DMS 273 treated with DMSO at 0.1 percent for 48 hours (cell line): ENCODE results near the gene BTN3A1.
A peak's percentile ranks its signal among the peaks of the same experiment; 100 is the strongest.
"Not testable (repeated sequence)": the region's sequence is repeated elsewhere in the genome, so short reads cannot be mapped to it uniquely, and the experiment has no call there.

Source experiments
- DNase-seq: peaks from one replicate; lab custom pipeline; 2025; lab: John Stamatoyannopoulos, UW

The BTN3A1 gene

DNA sequence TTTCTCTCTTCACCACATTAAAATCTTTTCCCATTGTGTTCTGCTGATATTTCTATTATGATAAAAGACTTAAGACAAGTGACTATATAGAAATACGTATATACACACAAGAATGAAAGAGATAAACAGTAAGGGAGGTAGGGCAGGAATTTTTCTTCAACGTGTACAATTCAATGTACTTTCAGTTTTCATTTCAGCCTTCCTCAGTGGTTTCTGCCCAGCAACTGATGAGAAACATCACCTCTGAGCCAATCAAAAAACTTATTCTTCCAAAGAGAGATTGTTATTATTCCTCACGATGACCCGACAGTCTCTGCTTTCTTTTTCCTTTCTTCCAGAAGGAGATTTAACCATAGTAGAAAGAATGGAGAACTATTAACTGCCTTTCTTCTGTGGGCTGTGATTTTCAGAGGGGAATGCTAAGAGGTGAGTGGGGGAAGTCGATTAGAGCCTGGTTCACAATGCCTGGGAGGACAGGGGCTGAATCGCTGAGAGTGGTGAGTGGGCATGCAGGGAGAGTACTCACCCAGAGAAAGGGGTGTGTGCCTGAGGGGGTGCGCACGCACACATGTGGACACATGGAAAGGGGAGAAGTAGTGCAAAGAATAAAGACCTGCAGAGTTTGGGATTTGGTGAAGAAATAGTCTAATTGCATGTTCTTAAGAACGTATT is at the start of gene BTN3A1:
TSS of gene BTN3A1 (plus strand) at position 289 of the 672 bp plus-strand sequence. CDS start 3,289 bp downstream, outside the sequence.
- DNase-seq = peak; percentile 66

DNA sequence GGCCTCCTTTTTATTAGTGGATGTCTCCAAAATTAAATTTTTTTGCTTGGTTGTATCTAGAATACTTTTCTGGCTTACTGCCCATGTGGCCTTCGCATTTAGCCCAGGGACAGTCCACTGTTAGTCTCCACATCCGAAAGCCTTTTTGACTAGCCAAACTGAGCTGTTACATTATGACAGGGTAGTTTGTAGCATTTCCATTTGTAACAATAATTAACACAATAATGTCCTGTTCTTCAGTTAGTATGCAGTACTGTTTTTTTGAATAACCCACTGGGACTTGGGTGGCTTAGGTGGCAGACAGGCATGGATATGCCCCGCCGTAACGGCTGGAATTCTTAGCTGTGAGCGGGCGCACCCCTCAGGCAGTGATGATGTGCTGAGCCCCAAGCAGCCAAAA is 49.8 kb upstream of the BTN3A1 start:
- no peak for DNase-seq

DNA sequence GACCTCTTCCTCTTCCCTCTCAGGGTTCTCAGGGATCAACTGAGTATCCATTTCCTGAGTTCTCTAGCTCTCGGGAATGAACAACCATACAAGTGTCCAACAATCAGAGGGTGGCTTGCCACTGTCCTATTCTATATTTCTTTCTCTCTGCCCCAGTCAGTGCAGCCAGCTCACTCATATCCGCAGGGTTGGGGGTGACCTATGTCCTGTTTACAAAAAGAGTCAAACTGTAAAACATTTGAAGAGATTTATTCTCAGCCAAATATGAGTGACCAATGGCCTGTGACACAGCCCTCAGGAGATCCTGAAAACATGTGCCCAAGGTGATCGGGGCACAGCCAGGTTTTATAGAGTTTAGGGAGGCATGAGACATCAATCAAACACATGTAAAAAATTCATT is 47.9 kb upstream of the BTN3A1 start:
- DNase-seq = no peak

DNA sequence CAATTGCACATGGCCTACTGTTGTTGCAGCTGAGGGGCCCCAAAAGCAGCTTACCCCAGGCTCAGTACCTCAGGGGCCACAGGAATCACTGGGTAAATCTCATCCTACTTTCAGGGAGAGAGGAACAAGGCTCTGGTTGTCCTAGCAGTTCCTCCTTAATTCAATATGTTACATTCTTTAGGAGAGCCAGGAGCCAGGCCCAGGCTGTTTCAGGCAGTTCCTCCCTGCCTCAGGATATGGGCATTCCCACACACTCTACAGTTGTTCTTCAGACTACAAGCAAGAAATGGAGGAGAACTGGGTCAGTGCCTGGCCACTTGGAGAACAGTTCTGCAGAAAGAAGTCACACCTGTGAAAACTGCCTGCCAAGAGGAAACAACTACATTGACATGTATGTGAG is 46.7 kb upstream of the BTN3A1 start:
- no peak for DNase-seq

DNA sequence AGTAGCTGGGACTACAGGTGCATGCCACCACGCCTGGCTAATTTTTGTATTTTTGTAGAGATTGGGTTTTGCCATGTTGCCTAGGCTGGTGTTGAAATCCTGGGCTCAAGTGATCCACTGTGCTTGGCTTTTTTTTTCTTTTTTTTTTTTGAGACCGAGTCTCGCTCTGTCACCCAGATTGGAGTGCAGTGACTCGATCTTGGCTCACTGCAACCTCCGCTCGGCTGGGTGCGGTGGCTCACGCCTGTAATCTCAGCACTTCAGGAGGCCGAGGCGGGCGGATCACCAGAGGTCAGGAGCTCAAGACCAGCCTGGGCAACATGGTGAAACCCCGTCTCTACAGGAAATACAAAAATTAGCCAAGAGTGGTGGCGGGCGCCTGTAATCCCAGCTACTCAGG is 44.5 kb upstream of the BTN3A1 start:
- DNase-seq = not testable (repeated sequence)

DNA sequence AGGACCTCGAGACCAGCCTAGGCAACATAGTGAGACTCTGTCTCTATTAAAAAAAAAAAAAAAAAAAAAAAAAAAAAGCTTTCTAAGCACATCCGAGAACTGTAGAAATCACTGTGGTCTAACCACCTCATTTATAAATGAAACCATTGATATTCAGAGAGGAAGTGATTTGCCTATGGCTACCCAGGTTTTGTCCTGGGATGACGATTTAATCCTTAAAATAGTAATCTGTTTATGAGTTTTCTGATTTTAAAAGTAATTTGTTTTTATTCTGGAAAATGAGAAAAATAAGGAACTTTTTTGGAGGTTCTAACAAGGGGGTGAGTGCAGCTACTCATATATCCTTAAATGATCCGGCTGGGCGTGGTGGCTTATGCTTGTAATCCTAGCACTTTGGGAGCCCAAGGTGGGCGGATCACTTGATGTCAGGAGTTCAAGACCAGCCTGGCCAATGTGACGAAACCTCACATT is 43.5 kb upstream of the BTN3A1 start:
- no peak for DNase-seq

DNA sequence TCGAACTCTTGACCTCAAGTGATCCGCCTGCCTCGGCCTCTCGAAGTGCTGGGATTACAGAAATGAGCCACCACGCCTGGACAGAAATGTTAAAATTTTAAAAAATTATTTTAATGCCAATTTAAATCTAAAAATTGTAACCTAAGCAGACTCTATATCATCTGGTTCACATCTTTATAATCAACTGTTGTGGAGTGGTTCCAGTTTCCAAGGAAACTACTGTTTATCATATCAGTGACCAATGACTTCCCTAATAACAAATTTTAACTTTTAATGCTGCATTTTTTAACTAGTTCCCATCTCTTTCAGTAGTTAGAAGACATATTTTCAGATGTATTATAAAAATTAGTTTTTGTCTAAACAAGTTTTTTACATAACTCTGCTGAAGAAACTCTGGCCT is 42.3 kb upstream of the BTN3A1 start:
- no peak for DNase-seq

DNA sequence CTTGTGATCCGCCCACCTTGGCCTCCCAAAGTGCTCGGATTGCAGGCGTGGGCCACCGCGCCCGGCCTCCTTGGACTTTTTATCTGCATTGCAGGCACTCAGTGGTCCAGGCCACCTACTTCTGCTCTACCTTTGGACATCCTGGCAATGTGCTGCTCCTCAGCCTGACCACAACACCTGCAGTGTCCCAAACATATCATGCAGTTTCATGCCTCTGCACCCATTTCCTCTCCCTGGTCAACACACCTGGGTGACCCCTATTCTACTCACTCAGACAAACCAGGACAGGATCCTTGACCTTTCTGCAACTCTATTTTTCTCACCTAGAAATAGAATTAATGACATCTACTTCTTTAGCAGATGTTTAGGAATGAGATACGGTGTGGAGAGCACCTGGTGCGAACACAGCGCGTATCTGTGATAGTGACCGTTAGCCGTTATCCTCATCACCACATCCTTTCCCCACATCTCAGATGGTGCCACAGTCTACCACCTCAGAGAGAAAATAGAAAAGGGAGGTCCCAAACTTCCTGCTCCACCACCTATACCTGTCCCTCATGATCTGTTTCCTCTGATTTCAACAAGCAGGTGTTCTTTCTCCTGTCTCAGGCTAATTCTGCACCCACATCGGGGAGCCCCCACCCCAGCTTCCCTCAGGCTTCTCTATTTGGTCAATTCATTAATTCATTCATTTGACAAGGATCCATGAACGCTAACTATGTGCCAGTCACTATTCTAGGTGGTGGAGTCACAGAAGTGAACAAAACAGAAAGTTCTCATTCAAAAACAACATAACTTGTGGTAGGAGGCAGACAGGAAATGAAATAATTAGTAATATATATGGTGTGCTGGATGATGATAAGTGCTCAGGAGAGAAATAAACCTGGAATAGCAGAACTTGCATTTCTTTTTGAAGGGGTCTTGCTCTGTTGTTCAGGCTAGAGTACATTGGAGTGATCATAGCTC is 41.3 kb upstream of the BTN3A1 start:
- DNase-seq = no peak

DNA sequence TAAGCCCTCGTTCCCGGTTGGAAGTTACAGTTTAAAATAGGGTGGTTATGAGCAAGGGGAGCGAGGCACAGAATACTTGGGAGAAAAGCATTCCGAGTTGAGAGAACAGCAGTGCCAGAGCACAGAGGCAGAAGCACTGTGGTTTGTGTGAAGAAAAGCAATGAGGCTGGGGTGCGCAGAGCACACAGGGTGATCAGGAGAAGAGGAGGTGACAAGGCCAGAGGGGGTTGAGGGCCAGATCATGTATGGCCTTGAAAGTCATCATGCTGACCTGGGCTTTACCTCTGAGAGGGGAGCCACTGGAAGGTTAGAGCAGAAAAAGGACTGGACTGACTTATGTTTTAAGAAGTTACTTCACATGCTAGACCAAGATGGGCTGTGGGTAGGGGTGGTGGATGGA is 40.5 kb upstream of the BTN3A1 start:
- no peak for DNase-seq

DNA sequence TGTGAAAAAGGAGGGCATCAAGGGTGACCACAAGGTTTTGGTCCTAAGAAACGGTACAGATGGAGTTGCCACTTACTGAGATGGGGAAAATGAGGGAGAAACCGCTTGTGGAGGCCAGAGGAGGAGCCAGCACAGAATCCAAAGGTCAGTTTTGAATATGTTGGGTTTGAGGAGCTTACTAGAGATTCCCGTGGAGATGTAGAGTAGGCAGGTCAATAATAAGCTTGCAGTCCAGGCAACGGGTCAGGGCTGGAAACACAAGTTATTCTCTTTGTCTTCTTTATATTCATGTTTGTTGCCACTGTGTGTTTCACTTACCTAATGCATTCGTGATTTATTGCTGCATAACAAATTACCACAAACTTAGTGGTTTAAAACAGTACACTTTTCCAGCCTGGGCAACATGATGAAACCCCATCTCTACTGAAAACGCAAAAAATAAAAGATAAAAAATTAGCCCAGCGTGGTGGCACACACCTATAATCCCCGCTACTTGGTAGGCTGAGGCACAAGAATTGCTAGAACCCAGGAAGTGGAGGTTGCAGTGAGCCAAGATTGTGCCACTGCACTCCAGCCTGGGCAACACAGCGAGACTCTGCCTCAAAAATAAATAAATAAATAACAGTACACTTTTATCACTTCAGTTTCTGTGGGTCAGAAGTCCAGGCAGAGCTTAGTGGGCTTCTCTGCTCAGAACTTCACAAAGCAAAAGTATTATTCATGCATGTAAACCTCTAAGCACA is 39.8 kb upstream of the BTN3A1 start:
- no peak for DNase-seq

DNA sequence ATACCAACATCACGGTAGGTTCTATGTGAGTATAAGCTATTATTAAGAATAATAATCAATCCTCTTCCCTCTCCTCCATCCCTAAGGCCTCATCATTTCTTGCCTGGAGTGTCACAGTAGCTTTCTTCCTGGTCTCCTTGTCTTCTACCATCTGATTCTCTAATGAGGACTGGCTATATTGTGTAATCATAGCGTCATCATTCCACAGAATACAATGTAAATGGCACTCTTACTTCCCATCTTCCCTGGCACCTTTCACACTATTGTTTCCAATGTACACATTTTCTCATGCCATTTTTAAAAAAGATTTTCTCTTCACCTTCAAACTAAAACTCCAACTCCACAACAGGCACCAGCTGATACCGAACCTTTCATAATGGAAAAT is 39.2 kb upstream of the BTN3A1 start:
- no peak for DNase-seq

DNA sequence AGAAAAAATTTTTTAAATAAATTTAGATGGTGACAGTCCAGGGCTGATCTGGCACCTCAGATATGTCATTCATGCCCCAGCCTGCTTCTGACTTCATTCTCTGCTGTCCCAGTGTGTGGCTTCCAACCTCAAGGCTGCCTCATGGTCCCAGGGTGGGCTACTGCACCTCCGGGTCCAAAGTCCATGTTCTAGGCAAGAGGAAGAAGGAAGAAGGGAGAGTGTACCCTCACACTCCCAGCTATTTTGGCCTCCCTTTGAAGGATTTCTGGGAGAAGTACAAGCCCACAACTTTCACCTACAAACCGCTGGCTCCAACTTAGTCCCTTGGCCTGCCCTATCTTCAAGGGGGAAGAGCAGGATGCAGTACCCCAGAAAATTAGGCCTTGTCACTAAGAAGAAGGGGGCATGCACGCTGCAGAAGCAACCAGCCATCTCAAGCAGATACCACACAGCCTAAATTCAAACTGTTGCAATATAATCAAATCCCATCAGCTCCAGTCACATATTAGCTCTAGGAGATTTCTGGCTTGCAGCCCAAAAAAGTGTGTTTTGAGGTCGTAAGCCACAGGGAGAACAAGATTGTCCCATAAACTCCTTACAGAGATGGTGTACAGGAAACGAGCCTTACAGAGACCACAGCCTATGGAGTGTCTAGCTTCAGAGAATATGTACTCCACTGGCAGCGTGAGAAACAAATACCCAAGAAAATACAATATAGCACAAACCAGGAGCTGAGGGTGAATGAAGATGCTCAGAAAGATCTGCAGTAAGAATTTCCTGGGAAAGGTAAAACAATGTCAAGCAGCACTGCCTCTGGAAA is 38.0 kb upstream of the BTN3A1 start:
- DNase-seq = peak; percentile 4

DNA sequence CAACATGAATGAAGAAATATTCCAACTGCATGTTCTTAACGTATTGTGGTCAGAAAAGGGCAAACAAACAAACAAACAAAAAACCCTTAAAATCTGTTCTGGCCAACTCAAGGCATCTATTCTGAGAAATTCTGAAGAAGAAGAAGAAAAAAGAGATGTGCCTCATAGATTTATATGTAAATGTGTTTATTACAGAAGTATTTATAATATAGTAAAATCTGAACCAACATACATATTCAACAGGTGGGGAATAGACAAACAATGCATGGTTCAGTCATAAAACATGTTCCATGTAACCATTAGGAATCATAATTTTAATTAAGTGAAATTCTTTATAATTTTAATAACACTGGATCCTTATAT is 36.5 kb upstream of the BTN3A1 start:
- no peak for DNase-seq

DNA sequence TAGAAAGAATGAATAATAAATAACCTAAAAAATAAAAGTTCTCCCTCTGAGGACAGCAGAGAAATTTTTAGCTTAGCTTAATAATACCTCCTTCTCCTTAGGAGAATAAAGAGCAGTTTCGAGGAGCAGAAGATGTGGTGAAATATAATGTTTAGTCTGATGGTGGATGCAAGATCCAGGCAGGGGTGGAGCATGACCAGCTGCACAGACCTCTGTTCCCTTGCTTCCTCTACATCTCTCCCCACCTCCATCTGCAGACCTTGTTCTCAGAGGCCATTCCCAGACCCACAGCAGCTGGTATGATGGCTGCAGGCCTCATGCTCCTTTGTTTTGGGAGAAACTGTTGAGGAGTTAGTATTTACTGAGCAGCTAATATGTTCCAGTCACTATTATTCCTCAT is 35.6 kb upstream of the BTN3A1 start:
- peak; percentile 84 for DNase-seq

DNA sequence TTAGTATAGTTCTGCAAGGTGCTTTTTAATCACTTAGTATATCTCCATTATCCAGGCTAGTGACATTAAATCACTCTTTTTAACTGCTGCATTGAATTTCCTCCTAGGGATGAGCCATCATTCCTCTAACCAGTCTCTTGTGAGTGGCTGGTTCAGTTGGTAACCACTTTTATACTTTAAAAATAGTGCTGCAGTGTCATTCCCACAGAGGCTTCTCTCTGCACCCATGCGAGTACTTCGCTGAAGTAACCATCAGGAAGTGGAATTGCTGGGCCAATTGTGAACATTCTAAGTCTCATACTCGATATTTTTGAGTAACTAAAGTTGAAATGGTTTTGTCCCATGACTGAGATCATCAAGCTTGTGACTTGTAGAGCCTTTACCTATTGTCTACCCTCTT is 35.0 kb upstream of the BTN3A1 start:
- no peak for DNase-seq

DNA sequence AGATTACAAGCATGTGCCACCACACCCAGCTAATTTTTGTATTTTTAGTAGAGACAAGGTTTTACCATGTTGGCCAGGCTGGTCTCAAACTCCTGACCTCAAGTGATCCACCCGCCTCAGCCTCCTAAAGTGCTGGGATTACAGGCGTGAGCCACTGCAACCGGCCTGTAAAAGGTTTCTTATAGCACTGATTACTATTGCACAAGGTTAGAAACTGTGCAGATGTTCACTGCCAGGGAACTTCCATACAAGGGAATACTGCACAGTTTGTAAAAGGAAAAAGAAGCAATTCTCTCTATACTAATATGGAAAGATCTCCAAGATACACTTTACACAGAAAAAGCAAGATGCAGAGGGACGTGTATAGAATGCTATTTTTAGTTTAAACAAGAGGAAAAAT is 30.3 kb upstream of the BTN3A1 start:
- not testable (repeated sequence) for DNase-seq

DNA sequence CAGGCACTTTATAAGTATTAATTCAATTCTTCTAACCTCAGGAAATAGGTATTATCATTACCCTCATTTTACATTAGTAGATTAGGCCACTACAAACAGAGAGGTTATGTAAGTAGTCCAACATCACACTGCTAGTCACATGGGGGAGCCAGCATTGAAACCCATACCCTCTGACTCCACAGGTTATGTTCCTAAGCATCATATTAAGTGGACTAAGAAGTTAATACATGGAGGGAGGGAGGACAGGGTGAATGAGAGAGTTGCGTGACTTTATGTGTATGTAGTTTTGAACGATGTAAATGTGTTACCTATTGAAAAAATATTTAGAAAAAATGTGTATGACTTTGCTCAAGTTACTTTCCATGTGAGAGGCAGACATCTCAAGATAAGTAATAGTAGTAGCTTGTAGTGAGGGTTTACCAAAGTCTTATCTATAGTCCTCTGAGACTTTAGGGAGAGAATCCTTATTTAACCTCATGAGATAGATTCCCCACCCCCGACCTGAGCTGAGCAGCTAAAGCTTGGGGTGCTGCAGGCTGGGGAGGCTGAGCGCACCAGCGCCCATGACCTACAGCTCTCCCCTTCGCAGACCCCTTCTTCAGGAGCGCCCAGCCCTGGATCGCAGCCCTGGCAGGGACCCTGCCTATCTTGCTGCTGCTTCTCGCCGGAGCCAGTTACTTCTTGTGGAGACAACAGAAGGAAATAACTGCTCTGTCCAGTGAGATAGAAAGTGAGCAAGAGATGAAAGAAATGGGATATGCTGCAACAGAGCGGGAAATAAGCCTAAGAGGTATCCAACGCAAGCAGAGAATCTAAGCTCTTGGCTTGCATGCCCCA is 29.5 kb upstream of the BTN3A1 start:
- DNase-seq = no peak

DNA sequence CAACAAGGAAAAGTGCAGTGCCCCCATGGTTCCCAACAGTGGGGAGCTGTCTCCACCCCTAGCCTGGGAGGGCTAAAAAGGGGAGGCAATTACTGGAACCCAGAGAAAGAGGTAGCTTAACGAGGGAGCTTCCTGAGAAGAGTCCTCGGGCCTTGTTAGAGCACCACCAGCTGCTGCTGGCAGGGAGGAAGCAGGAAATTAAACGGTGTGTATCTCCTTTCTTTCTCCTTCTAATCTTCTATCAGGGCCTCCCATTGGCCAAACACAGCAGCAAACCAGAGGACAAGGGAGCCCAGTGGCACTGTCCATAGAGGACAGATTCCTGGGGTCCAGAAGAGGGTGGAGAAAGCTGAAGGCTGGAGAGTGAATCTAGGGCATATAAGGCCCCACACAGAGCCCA is 26.8 kb upstream of the BTN3A1 start:
- DNase-seq = no peak

DNA sequence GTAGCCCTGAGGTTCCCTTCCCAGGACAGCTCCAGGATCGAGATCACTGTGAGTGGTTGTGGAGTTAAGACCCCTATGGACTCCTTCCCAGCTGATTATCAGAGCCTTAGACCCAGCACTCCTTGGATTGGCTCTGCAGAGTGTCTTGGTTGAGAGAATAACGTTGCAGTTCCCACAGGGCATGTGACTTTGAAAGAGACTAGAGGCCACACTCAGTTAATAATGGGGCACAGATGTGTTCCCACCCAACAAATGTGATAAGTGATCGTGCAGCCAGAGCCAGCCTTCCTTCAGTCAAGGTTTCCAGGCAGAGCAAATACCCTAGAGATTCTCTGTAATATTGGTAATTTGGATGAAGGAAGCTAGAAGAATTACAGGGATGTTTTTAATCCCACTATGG is 24.4 kb upstream of the BTN3A1 start:
- DNase-seq = no peak

DNA sequence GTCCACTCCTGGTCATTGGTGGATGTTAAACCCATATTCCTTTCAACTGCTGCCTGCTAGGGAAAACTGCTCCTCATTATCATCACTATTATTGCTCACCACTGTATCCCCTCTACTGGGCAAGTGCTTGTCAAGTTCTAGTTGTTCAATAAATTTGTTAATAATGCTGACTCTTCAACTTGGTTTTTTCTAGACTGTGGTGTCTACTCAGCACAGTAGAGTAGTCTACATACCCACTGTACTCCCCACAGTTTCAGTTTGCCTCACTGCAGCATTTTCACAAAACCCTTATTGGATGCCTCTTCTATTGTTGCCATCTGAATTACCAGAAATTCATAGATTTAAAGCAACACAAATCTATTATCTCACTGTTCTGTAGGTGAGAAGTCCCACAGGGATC is 23.9 kb upstream of the BTN3A1 start:
- DNase-seq = not testable (repeated sequence)

DNA sequence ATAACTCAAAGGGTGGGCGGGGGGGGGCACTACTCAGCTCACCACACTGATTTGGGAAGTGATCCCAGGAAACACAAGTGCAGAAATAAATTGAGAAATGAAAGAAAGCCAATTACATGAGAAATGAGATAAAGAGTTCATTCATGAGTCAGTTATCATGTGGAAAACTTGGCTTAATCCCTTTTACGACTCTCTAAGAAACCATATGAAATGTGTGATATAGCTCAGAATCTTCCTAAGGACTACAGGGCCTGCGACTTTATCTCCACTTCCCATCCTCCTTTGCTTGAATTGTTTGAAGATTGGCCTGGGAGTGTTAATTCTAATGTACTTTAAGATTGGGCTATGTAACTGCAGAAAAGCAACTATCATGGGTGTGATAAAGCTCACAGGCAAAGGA is 22.8 kb upstream of the BTN3A1 start:
- no peak for DNase-seq
